K562 treated with DMSO at 1 percent for 24 hours (cell line): Measurements from ENCODE around the gene CNPPD1. TPM values are rescaled to one million over a fixed set of nuclear protein-coding genes. Genes with fewer than 3 reads are reported as not detected.

Experiments
- total RNA-seq: library from RNA; unstranded; fragments of 300-600 nt; gene quantifications from 2 replicates; pipeline ENCODE4 v1.2.3, GENCODE V29; 2022; ENCODE audit warnings: low read depth; ENCODE audit not compliant: insufficient read depth

CNPPD1 gene
- total RNA-seq: 65.7 and 71.2 TPM in 2 replicates

DNA sequence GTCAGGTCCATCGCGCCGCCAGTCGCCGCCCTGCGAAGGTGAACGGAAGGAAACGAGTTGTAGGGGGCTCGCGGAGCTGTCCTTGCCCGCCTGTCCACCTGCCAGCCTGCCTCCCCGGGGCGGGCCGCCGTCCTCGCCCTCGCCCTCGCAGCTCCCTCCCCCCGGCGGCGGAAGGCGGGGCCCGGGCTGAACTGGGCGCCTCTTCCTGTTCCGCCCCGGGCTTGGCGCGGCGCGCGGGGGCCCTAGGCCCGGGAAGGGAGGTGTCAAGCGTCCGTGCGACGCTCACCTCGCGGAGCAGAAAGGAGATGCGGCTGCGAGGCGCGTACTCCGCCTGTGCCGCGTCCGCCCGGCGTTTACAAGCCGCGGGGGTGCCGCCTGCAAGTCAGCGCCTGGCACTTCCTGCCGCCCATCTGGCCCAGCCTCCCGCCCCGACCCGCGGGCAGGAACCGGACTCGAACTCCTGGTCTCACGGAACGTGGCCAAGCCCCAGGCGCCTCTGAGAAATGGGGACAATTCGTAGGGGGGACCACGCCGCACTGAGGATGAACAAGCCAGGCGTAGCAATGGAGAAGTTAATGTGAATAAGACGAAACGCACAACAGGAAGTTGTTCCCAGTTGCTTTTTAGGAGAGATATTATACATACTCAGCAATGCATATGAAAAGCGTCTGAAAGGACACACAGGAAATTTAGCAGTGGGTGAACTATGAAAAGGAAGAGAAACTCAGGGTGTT lies at the start of gene CNPPD1:
TSS of gene CNPPD1 (minus strand) at position 108 of the 734 bp plus-strand sequence. CDS start at position 11, 97 bp downstream.

DNA sequence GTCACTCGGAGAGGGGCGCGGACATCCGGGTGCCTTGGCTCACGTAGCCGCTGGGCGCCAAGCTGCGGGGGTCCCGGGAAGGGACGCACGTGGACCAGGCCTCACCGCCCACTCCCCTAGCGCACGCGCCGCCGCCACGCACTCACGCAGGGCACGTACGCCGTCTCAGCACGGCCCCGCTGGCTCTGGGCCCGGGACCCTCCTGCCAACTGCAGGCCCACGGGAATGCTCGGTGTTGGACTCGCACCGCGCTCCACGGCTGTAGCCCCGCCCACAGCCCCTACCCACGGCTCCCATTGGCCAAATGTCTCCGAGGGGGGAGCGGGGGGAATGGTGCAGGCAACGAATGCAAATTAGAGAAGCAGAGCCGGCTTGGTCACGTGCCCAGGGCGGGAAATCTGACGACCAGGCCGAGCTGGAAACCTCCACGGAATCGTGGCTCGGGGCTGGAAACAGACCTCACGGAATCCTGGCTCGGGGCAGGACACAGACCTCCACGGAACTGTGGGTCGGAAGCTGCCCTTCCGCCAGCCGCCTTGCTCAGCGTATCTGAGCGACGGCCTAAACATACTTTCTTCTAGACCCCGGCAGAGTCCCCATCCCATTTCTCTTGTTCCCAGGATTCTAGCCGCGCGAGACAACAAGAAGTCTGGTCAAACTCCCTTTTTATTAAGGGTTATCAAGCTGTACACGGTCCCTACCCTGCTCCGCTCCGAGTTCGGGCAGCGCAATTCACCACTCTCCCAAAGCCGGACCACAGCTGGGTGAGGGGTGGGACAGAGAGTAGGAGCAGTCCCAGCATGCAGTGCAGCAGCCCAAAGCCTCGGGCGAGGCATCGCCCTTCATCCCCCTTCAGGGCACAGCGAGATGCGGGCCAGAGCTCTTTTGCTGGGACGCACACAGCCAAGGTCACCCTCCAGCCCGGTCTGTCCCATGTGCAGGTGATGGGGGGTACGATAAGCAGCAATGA lies 42.3 kb upstream of the CNPPD1 start, which contains the start of gene ABCB6:
TSS of gene ABCB6 (minus strand) at position 227 of the 970 bp plus-strand sequence. CDS start 285 bp downstream, outside the sequence.

DNA sequence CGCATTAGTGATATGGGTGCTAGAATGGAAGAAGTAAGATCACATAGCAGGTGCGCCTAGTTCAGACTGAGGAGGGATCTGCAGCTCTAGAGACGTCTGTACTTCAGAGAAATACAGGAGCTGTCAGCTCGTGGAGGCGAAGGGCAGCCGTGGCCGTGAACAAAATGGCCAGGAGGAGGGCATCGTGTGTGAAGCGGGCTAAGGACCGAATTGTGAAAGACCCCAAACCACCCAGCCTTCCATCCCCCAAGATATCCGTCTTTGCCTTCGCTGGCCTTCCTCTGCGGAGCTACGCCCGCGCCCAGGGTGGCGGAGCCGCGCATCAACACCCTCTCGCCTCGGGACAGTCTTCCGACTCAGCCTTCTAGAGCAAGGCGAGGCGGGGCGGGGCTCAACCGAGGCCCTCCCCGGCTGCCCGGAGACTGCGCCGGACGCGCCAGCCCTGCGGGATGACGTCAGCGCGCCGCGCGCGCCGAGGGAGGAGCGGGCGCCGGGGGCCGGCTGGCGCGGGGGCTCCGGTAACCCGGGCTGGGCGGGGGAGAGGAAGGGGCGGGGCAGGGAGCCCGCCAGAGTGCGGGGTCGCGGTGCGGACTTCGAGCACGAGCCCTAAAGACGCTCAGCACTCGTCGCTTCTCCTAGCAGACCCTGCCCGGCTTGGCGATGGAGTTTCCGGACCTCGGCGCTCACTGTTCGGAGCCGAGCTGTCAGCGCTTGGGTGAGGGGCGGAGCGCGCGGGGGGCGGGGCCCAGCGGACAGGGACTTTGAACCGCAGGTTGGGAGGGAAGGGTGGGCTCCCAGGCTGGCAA lies 29.8 kb upstream of the CNPPD1 start, which contains the start of gene ZFAND2B:
TSS of gene ZFAND2B (plus strand) at position 455 of the 806 bp plus-strand sequence. CDS start at position 661, 206 bp downstream.

DNA sequence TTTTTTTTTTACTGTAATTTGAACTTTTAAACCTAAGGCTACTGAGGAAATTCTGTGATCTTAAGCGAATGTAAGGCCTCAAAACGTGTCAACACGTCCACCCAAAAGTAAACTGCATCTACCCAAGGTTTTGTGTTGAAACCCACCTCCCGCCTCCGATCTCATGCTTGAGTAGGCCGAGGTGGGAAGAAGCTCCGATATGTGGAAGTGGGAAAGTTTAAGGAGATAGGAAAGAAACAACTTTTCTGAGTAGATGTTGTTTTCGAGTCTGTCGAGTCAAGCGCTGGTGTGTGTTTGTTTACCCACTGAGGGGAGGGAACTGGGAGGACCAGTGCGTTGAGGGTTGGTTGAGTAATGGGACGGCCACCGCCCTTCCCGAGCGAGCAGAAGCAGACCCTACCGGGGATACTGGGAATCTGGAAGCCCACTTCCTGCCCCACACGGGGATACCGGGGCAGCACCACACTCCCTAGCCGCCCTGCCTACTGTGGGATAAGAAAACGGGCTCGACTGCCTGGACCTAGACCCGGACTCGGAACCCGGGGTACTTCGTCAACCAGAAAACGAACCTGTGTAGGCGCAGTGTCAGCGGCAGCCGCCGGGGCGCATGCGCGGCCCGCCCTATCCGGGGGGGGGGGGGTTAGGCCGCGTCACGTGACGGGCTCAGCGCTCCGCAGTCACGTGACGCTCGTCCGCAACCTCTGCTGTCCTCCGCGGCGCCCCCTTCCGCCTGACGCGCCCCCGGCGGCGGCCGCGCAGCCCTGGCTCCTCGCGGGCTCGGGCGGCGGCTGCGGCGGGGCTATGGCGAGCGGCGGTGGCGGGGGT lies 1.0 kb upstream of the CNPPD1 start, which contains the start of gene RETREG2:
TSS of gene RETREG2 (plus strand) at position 724 of the 825 bp plus-strand sequence. CDS start at position 802, 78 bp downstream.

DNA sequence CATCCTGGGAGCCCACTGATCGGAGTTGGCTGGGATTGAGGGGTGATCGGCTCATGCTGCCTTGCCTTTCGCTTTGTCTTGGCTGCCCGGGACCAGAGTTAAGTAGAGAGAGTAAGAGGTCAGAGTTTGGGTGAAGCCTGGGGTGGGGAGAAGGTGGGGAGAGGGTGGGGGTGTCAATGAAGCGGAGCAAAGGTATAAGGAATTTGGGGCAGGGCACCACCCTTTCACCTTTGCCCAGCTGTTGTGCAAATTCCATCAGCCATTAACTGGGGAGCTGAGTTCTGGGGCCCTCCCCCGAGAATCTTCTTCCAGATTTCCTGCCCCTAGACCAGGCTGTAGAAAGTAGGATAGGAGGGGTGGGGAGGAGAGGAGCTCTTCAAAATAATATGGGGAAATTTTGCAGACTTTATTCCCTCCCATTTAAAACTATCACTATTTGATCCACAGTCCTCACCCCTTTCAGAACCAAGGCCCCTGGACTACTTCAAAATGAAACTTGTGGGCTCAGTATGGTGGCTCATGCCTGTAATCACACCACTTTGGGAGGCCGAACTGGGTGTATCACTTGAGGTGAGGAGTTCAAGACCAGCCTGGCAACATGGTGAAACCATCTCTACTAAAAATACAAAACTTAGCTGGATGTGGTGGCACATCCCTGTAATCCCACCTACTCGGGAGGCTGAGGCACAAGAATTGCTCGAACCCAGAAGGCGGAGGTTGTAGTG lies 6.6 kb downstream of the CNPPD1 start, which contains the start of gene SLC23A3:
TSS of gene SLC23A3 (minus strand) at position 100 of the 725 bp plus-strand sequence. CDS start at position 55, 45 bp downstream.

DNA sequence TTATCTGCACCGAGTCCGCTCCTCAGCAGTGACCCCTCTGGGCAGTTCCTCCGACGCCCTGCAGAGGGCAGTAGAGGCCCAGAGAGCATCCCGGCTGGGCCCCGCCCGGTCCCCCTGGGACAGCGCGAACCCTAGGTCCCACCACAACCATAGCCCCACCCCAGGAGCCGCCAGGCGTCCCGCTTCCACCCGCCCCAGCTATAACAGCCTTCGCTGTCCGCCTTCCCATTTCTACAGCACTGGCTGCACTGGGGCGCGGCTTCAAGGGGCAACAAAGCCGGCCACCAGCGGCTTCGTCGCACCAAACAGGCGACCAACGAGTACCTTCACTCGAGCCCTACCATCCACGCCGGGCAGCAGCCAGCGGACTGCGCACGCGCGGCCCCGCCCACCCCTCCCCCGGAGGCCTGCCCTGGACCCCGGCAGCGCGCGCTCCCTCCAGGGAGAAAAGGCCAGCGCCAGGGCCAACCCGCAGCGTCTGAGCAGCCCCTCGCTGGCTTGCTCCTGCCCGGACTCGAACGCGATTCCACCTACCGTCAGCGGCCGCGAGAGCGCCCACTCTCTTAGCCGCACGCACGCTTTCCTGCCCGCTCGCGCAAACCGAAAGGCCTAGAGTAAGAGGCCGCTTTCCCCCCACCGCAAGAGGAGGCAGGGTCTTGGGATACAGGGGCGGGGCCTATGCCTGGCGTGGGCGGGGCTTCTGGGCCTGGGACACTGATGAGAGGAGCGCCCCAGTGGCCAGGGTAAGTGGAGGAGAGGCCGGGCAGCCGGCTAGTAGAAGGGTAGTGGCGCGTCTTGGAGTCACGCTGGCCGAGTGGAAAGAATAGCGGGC lies 16.3 kb downstream of the CNPPD1 start, which contains the start of gene NHEJ1:
TSS of gene NHEJ1 (minus strand) at position 630 of the 832 bp plus-strand sequence. CDS start 2,453 bp downstream, outside the sequence.

Other genes starting within 250 kb of the CNPPD1 start
- 0.57 and 0.76 TPM in 2 replicates for gene CDK5R2, start 217.3 kb downstream of the CNPPD1 start, total RNA-seq
- 0.69 and 0.71 TPM in 2 replicates for gene FEV, start 191.7 kb downstream of the CNPPD1 start, total RNA-seq
- gene CRYBA2, start 183.5 kb downstream of the CNPPD1 start, total RNA-seq: not detected in 2 replicates
- gene CFAP65, start 135.4 kb downstream of the CNPPD1 start, total RNA-seq: not detected in 2 replicates
- not detected in 2 replicates for gene IHH, start 116.0 kb downstream of the CNPPD1 start, total RNA-seq
- 12.2 and 12.3 TPM in 2 replicates for gene NHEJ1, start 16.1 kb downstream of the CNPPD1 start, total RNA-seq
- 0.38 and 0.43 TPM in 2 replicates for gene SLC23A3, start 6.9 kb downstream of the CNPPD1 start, total RNA-seq
- 34.7 and 36.3 TPM in 2 replicates for gene RETREG2, start 1.4 kb upstream of the CNPPD1 start, total RNA-seq
- 39.5 and 43.7 TPM in 2 replicates for gene ZFAND2B, start 29.9 kb upstream of the CNPPD1 start, total RNA-seq
- 21.7 and 26.6 TPM in 2 replicates for gene ABCB6, start 42.0 kb upstream of the CNPPD1 start, total RNA-seq
- 39.6 and 40.5 TPM in 2 replicates for gene ATG9A, start 52.7 kb upstream of the CNPPD1 start, total RNA-seq
- 27.6 and 28.6 TPM in 2 replicates for gene ANKZF1, start 52.9 kb upstream of the CNPPD1 start, total RNA-seq
- gene GLB1L, start 68.5 kb upstream of the CNPPD1 start, total RNA-seq: 5.0 and 5.2 TPM in 2 replicates
- 19.6 and 19.8 TPM in 2 replicates for gene STK16, start 68.6 kb upstream of the CNPPD1 start, total RNA-seq
- gene TUBA4B, start 76.3 kb upstream of the CNPPD1 start, total RNA-seq: not detected in 2 replicates
- gene TUBA4A, start 77.0 kb upstream of the CNPPD1 start, total RNA-seq: 88.8 and 98.5 TPM in 2 replicates
- 34.4 and 41.9 TPM in 2 replicates for gene DNAJB2, start 102.4 kb upstream of the CNPPD1 start, total RNA-seq
- 0.42 TPM in 1 of 2 replicates, not detected in the other for gene PTPRN, start 132.5 kb upstream of the CNPPD1 start, total RNA-seq
- not detected in 2 replicates for gene RESP18, start 155.8 kb upstream of the CNPPD1 start, total RNA-seq
- gene DNPEP, start 211.0 kb upstream of the CNPPD1 start, total RNA-seq: 73.1 and 77.1 TPM in 2 replicates
- gene DES, start 241.5 kb upstream of the CNPPD1 start, total RNA-seq: 21.0 TPM in 2 replicates